Upper lobe of right lung (tissue), 1 donor: ENCODE measurements around the gene RTKN2. TPM values are rescaled to one million over a fixed set of nuclear protein-coding genes. Genes with fewer than 3 reads are reported as not detected.

Experiments used
- ATAC-seq: fragments of 200-7000 bp; cut with Tn5 transposase; one replicate; pipeline ENCODE4 v1.9.1; 2020; ENCODE audit warnings: mild to moderate bottlenecking, moderate library complexity
- DNase-seq: peaks from one replicate; pipeline ENCODE4 v3.0.0-alpha.2; 2020
- H3K27ac ChIP-seq: fragments of 200-600 bp; one replicate; pipeline ENCODE4 v1.8.0; 2022
- H3K27me3 ChIP-seq: fragments of 200-600 bp; one replicate; pipeline ENCODE4 v1.8.0; 2022; ENCODE audit warnings: mild to moderate bottlenecking
- H3K36me3 ChIP-seq: fragments of 200-600 bp; one replicate; pipeline ENCODE4 v1.8.0; 2022
- H3K4me1 ChIP-seq: fragments of 200-600 bp; one replicate; pipeline ENCODE4 v1.8.0; 2022
- H3K4me3 ChIP-seq: fragments of 200-600 bp; one replicate; pipeline ENCODE4 v1.8.0; 2022; ENCODE audit warnings: mild to moderate bottlenecking
- H3K9me3 ChIP-seq: fragments of 200-600 bp; one replicate; pipeline ENCODE4 v1.8.0; 2022
- CTCF ChIP-seq: fragments of 200-600 bp; IDR thresholded peaks from one replicate; pipeline ENCODE4 v1.8.0; 2022; ENCODE audit warnings: antibody characterized with exemption
- intact Hi-C: fragments of 100-400 bp; cut with DNase I; formaldehyde crosslinking; loops from one replicate; pipeline ENCODE4 v1.11.0; 2022
- total RNA-seq: library from RNA; stranded (reverse); fragmentation: NEBNext Ultra II Directional; extraction: Animal tissue kit (Norgen Biotek cat#: 25700); gene quantifications from one replicate; pipeline ENCODE4 v1.2.1, GENCODE V29; 2021
- donor health status: DM: no; HTN: yes; CAD: no; lungs with severe emphysema.

The RTKN2 gene
- total RNA-seq, 1 donor from 2014 or later = 93.7 TPM

- Histone ChIP-seq H3K27me3 (no peaks in the 10 kb centered on the region), H3K4me1 (no peaks in the 10 kb centered on the region), H3K4me3 (no peak overlapping the region), H3K27ac (no peak overlapping the region), H3K36me3 (no peaks in the 10 kb centered on the region), H3K9me3 (no peaks in the 10 kb centered on the region)
- TF ChIP-seq CTCF = no peak
- ATAC-seq (no peak), DNase-seq (no peak)
- intact Hi-C loops = no loop called here
Observed at GRCh38 chr10:62194924-62195674, 73.5 kb downstream of the RTKN2 start.

- no peak for DNase-seq
- ATAC-seq = no peak
- H3K27me3 ChIP-seq = no peaks in the 10 kb centered on the region
- intact Hi-C loops = no loop called here
- no peak overlapping the region for H3K27ac ChIP-seq
- no peak overlapping the region for H3K4me3 ChIP-seq
- no peaks in the 10 kb centered on the region for H3K36me3 ChIP-seq
- no peaks in the 10 kb centered on the region for H3K9me3 ChIP-seq
- no peaks in the 10 kb centered on the region for H3K4me1 ChIP-seq
- TF ChIP-seq CTCF = no peak
Observed at GRCh38 chr10:62193479-62193878, 75.2 kb downstream of the RTKN2 start.

- DNase-seq (no peak), ATAC-seq (no peak)
- no peak for TF ChIP-seq CTCF
- Histone ChIP-seq H3K36me3 (no peaks in the 10 kb centered on the region), H3K27me3 (no peaks in the 10 kb centered on the region), H3K4me3 (no peak overlapping the region), H3K9me3 (no peaks in the 10 kb centered on the region), H3K27ac (no peak overlapping the region), H3K4me1 (no peaks in the 10 kb centered on the region)
- intact Hi-C loops = no loop called here
Observed at GRCh38 chr10:62189131-62189530, 79.5 kb downstream of the RTKN2 start.

GRCh38 chr10:62188021-62188616, 80.5 kb downstream of the RTKN2 start:
- Histone ChIP-seq H3K4me1 (no peaks in the 10 kb centered on the region), H3K36me3 (no peaks in the 10 kb centered on the region), H3K4me3 (no peak overlapping the region), H3K27ac (no peak overlapping the region), H3K9me3 (no peaks in the 10 kb centered on the region), H3K27me3 (no peaks in the 10 kb centered on the region)
- no peak for DNase-seq
- intact Hi-C loops = no loop called here
- ATAC-seq = no peak
- TF ChIP-seq CTCF = no peak

GRCh38 chr10:62186999-62187675, 81.5 kb downstream of the RTKN2 start:
- Histone ChIP-seq H3K4me1 (no peaks in the 10 kb centered on the region), H3K4me3 (no peak overlapping the region), H3K9me3 (no peaks in the 10 kb centered on the region), H3K27me3 (no peaks in the 10 kb centered on the region), H3K27ac (no peak overlapping the region), H3K36me3 (no peaks in the 10 kb centered on the region)
- ATAC-seq = no peak
- DNase-seq = no peak
- intact Hi-C loops = no loop called here
- no peak for TF ChIP-seq CTCF
